ENCODE data around the gene NELL1.

GRCh38 chr11:21110415-21110814 is 441.0 kb downstream of the NELL1 start:
- no peak for TF ChIP-seq CTCF (IDR thresholded peaks at IDR 0.05)
- TF ChIP-seq, protein P1, sequence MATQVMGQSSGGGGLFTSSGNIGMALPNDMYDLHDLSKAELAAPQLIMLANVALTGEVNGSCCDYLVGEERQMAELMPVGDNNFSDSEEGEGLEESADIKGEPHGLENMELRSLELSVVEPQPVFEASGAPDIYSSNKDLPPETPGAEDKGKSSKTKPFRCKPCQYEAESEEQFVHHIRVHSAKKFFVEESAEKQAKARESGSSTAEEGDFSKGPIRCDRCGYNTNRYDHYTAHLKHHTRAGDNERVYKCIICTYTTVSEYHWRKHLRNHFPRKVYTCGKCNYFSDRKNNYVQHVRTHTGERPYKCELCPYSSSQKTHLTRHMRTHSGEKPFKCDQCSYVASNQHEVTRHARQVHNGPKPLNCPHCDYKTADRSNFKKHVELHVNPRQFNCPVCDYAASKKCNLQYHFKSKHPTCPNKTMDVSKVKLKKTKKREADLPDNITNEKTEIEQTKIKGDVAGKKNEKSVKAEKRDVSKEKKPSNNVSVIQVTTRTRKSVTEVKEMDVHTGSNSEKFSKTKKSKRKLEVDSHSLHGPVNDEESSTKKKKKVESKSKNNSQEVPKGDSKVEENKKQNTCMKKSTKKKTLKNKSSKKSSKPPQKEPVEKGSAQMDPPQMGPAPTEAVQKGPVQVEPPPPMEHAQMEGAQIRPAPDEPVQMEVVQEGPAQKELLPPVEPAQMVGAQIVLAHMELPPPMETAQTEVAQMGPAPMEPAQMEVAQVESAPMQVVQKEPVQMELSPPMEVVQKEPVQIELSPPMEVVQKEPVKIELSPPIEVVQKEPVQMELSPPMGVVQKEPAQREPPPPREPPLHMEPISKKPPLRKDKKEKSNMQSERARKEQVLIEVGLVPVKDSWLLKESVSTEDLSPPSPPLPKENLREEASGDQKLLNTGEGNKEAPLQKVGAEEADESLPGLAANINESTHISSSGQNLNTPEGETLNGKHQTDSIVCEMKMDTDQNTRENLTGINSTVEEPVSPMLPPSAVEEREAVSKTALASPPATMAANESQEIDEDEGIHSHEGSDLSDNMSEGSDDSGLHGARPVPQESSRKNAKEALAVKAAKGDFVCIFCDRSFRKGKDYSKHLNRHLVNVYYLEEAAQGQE (IDR thresholded peaks at IDR 0.05; ENCODE audit: insufficient read depth in 1 of 2, low read depth in 2 of 2, low read length in 1 of 2) = no peak
